GM19043 (cell line): Measurements from ENCODE around the gene SCYGR5.
"Not testable (repeated sequence)": the region's sequence is repeated elsewhere in the genome, so short reads cannot be mapped to it uniquely, and the experiment has no call there.

Experiments used
- ATAC-seq: cut with Tn5 transposase; IDR thresholded peaks from one replicate; pipeline ENCODE4 v1.9.1; 2021; ENCODE audit warnings: low read depth; ENCODE audit not compliant: unreplicated experiment

SCYGR5 gene, protein sequence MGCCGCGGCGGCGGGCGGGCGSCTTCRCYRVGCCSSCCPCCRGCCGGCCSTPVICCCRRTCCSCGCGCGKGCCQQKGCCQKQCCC

DNA sequence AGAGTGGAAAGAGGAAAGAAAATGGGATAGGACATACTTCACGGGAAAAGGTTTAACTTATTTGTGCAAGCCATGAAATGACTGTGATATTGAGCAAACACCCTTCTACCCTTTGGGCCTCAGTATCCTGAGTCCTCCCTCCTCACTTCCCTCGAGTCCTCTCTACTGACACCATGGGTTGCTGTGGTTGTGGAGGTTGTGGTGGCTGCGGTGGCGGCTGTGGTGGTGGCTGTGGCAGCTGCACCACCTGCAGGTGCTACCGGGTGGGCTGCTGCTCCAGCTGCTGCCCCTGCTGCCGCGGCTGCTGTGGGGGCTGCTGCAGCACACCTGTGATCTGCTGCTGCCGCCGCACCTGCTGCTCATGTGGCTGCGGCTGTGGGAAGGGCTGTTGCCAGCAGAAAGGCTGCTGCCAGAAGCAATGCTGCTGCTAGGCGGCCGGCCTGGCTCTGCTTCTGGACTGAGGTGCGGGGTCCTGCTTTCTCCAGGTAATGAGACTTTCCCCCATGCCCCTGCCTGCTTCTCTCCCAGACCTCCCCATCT lies at the start of gene SCYGR5:
Gene SCYGR5 (plus strand): TSS at position 174 of the 540 bp plus-strand sequence. CDS start 0 bp downstream, at position 174.
- ATAC-seq = not testable (repeated sequence)

DNA sequence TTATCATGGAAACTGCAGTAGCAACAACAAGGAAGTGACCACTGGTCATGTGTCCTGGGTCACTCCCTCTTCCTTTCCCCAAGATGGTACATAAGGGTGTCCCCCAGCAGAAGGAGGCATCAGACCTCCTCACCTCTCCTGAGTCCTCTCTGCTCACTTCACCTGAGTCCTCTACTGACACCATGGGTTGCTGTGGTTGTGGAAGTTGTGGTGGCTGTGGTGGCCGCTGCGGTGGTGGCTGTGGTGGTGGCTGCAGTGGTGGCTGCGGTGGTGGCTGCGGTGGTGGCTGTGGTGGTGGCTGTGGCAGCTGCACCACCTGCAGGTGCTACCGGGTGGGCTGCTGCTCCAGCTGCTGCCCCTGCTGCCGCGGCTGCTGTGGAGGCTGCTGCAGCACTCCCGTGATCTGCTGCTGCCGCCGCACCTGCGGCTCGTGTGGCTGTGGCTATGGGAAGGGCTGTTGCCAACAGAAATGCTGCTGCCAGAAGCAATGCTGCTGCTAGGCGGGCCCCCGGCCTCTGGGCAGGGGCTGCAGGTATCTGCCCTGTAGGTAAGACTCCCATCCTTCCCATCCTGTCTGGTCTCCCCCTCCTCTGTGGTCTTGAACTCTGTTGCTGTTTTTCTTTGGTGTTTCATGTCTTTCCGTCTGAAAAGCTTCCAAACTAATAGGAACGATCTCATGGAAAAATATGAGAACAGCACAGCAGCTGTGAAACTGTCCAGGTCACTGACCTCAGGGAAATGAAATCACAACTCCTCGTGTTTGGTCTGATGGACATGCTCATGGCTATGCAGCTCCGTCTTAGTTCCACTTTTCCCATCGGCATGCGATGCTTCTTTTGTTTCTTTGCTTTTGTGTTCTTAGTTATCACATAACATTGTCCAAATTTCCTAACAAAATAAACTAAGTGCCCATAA lies 49.0 kb upstream of the SCYGR5 start, which contains the start of gene SCYGR4:
Gene SCYGR4 (plus strand): TSS at position 183 of the 915 bp plus-strand sequence. CDS start 0 bp downstream, at position 183.
- no peak for ATAC-seq

DNA sequence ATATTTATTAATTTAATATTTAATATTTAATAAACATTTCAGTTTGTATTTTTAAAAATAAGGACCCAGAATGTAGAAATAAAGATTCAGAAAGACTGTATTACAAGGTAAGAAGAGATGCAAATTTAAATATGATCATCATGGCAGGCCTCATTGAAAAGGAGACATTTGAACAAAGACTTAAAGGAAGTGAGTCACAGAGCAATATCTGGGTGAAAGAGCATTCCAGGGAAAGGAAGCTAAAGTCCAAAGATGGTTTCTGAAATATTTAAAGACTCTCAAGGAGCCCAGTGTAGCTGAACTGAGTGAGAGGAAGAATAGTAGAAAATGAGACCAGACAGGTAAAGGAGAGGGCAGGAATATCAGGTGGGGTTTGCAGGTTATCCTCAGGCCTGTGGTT lies 43.4 kb upstream of the SCYGR5 start:
- no peak for ATAC-seq

DNA sequence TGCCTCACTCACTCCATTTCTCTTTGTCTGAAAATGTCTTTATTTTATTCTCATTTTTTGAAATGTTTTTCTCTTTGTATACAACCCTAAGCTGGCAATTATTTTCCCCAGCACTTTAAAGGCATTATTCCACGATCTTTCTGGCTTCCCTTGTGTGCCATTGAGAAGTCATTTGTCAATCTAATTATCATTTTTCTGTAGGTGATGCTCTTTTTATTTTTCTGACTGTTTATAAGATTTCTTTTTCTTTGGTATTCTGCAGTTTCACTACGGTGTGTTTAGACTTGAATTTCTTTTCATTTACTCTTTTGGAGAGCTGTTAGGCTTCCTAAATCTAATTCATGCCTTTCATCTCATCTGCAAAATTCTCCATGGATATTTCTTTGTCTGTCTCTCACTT lies 41.2 kb upstream of the SCYGR5 start:
- no peak for ATAC-seq

DNA sequence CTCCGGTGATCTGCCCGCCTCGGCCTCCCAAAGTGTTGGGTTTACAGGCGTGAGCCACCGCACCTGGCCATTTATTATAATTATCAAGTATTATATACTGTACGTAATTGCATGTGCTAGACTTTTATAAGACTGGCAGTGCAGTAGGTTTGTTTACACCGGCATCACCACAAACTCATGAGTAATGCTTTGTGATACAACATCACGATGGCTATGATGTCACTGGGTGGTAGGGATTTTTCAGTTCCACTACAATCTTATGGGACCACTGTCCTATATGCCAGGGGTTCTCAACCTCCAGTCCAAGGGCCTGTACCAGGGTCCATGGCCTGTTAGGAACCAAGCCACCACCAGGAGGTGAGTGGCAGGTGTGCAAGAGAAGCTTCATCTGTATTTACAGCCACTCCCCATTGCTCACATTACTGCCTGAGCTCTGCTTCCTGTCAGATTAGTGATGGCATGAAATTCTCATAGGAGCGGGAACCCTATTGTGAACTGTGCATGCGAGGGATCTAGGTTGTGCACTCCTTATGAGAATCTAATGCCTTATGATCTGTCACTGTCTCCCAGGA lies 39.9 kb upstream of the SCYGR5 start:
- no peak for ATAC-seq

DNA sequence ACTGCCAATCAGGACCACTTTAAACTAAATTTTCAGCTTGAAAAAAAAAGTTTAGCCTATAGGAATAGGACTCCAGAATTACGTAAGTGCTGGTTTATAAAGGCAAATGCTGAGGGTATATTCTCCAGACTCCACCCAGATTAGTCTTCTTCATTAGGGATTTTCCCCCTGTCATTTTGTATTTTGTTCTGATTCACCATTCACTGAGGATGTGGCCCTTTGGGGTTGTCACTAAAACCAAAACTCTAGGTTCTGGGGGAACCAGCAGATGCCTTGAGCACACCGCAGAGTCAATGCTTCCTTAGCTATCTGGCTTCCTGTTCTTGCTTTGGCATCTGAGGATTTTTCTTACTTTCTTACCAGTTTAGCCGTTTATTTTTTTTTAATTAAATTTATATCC lies 38.8 kb upstream of the SCYGR5 start:
- peak; percentile 79 for ATAC-seq

DNA sequence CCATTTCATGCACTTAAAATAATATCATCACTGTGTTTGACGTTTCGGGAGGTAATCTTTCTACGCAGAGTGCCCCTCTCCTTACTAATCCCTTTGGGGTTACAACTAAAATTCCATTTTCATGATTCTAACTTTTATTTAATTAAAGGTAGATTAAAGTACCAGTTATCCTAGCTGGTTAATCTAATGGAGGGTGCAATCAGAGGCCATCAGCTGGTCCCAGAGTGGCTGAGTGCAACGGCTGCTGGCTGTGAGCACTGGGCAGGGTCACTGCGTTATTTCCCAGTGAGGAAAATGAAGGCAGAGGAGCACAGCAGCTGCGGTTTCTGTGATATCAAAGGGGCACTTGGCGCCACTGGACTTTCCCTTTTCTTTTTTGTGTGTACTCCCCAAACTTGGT lies 37.2 kb upstream of the SCYGR5 start:
- no peak for ATAC-seq

DNA sequence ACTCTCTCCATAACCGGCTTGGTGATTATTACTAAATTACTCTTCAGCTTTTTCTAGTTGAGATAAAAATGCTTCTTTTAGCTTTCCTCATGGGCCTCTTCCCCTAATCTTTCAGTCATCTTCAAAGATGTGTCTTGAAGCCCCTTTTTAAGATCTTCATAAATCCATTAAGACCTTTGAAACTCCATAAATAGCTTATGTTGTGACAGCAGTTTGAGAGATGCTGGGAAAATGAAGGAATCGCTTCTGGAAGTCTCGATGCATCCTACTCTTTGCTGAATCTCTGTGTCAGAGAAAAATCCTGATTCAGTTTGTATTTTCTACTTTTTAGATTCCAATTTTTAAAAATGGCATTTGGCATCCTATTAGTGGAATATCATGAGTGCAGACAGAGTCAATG lies 36.3 kb upstream of the SCYGR5 start:
- ATAC-seq = no peak

DNA sequence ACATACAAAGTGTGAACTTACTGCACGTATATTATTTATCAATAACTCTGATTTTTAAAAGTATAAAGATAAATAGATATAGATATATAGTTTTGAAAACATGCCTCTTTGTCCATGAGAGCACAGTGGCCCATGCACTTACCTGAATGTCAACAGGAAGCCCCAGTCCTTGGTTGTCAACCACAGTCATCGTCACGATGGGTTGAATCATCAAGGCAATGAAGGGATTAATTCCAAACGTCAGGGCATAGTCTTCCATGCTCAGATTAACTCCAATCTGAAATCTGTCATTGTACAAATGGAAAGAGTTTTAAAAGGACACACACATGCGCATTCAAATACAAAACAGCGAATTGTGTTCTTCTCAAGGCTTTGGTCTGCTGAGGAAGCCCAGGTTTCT lies 33.8 kb upstream of the SCYGR5 start:
- ATAC-seq = no peak

DNA sequence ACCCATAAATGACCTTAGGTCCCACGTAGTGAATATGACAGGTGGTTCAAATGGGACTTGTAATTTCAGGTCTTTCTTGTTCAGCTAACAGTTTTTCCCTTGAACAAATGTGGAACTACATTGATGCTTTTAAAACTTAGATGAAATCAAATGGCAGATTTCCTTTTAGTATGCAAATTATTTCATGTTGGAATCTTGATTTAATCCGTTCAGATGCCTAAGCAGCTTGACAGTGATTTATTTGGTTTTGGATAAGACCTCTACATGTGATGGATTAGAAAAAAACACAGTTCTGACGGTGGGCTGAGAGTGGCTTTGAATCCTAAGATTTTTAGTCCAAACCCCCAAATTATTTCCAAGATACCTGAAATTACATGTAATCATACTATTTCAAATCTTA lies 32.4 kb upstream of the SCYGR5 start:
- no peak for ATAC-seq

DNA sequence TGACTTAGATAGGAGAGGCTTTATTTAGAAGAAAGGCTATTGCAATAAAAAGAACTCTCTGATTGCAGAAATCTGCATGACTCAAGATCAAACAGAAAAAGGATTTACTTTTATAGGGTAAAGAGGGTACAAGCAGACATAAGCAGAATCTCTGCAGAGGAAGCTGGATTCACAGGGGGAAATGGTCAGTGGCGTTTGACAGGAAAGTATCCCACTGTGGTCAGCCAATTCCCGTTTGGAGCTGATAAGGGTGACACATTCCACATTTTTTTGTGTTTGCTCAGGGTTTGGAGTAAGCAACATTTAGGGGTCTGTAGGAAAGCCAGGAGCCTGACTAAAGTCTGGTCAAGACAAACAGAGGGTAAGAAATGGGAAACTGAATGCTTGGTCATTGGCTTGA lies 23.9 kb upstream of the SCYGR5 start:
- no peak for ATAC-seq

DNA sequence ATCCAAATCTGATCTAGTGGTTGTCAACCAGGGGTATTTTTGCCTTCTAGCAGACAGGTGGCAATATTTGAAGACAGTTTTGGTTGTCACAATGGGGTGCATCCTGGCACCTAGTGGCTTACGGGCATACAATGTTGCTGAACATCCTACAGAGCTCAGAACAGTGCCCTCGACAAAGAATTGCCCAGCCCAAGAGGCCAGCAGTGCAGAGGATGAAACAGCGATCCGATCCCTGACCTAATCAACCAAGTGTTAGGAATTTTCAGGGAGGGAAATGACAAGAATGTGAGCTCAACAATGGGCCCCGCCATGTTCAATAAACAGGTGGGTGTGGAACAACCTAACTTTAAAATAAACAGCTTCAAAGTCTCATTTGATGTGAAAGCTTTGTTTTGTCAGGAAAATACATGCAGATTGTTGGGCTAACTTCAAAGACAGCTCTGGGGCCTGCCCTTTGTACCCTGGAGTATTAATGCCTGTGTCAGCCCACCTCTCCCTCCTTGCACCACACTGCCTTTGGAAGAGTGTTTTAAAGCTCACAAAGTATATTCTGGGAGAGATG lies 22.5 kb upstream of the SCYGR5 start:
- no peak for ATAC-seq

DNA sequence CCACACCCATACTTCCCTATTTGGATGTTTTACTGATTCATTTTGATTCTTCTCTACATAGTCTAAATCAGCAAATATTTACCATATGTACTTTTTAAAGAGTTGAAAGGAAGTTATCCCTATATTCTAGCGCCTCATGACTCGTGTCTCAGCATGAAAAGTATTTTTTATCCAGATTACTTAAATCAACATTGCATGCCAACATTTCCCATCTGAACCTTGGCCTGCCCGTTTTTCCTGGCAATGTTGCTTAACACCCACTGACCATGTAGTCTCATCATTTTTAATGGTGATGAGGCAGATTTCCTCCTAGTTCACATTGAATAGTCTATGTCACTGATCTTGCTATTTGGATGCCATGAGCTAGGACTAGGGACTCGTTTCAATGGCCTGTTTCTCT lies 13.2 kb upstream of the SCYGR5 start:
- ATAC-seq = no peak

DNA sequence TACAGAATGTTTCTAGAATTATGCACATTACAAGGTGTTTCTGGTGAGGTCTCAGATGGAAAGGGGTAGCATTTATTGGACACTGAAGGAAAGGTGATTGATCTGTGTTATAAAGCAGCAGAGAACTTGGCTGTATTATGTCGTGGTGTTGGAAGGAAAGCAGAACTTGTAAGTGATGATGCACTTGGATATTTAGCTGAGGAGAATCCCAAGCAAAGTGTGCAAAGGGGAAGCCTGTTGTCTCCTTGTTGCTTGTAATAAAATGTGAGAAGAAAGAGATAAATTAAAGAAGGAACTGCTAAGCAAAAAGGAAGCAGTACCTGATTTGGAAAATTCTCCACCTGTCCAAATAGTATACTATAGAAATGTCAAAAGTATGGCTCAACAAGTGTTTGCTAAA lies 12.2 kb upstream of the SCYGR5 start:
- ATAC-seq = no peak

DNA sequence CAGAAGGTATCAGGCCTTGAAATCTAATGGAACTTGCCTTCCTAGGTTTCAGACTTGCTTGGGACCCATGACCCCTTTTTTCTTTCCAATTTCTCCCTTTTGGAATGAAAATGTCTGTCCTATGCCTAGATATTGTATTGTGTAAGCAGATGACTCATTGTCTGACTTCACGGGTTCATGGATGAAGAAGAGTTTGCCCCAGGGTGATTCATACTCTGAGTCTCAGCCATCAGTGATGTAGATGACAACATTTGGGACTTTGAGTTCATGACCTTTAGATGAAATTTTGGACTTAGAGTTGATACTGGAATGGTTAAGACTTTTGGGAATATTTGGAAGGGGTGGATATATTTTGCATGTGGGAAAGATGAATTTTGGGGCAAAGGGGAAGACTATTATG lies 11.2 kb upstream of the SCYGR5 start:
- no peak for ATAC-seq

DNA sequence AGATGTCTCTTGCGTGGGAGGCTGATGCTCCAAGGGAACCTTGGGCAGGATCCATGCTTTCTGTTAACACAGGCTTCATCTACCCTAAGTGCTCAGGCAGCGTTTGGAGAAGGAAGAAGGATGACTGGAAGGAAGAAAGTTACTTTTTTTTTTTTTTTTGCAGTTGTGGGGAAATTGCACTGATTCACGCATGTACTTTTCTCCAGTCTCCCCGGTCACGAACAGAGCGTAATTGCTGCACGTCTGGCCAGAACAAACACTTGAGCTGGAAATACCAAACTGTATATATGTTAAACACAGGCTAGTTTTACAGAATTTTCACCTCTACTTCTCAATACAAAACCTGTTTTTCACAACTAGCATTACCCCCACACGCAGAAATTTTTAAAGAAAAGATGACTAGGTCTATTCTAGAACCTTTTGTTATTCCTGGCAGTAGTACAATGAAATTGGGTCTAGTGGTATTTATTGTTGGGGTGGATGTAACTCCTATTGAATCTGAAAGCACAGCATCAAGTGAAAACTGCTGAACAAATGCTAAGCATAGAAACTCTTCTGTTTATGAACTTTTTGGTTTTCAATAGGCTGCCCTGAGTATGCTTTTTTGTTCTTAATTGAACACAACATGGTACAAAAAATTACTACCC lies 9.3 kb upstream of the SCYGR5 start:
- ATAC-seq = no peak

DNA sequence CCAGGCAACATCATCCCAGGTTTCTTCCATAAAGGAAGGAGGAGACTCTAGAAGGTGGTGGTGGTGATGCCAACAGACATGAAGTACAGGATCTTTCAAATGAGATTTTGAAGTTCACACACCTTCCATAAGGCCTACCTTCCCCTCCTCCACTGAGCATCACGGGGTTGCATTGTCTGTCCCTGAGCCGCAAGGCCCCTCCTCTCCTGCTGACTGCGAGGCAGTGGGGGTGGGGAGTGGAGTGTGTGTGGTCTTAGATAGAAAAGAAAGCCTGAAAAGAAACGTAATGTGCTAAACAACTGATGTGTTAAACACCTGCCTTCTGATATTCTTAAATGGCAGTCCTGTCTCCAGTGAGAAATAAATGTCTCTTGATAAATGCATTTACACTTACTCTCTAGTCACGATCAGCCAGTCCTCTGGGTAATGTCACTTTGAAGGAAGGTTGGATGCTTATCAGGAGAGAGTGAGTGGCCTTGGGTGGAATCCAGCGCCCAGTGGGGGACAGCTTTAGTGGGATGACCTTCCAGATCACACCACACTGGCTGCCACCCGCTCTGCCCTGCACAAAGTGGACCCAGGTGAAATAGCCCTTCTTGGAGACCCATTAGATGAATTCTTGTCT lies 5.5 kb upstream of the SCYGR5 start:
- no peak for ATAC-seq

DNA sequence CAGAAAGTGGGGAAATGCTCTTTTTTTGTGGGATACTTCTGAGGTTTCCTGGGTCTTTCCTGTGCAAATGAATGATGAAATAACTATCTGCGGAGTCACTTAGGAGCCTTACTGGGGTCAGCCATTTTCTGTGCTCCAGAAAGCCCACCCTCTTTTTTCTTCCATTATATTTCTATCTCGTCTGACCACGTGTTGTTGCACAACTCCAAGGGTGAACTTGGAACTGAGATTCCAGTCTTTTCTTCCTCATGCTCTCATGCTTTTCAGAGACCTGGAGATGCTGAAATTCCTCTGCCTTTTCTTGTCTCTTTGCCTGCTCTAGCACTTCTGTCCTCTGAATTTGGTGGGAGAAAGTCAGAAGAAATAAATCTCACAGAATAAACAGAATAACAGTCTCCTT lies 4.8 kb upstream of the SCYGR5 start:
- ATAC-seq = no peak

DNA sequence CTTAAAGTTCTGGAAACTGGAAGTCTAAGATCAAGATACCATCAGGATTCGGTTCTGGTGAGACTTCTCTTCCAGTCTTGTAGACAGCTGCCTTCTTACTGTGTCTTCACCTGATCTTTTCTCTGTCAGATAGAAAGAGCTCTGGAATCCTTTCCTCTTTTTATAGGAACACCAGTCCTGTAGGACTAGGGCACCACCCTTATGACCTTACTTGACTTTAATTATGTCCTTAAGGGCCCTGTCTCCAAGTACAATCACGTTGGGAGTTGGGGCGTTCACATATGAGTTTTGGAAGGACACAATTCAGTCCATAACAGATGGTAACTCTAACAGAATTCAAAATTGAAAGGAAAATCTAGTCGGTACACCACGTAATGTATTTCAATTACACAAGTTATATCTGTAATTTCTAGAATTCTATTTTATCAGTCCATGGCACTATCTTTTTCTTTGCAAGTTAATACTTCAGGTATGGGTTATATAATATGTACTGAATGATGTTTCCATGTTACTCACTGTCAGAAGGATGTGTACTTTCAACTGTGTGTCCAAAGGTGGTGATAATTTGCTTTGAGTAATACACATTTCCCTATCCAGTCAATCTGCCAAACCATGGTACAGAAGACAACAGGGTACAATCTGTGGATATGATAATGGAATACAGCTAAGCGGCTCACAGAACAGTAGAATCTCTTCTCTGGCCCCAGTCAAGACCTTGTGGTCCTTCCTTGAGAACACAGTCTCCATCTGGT lies 1.2 kb upstream of the SCYGR5 start:
- no peak for ATAC-seq
